Neural progenitor cell (in vitro differentiated cells): ENCODE measurements around the gene KLHL28. TPM values are rescaled to one million over a fixed set of nuclear protein-coding genes. Genes with fewer than 3 reads are reported as not detected.

Experiments
- DNase-seq: peaks from one replicate; pipeline ENCODE4 v3.0.0-alpha.2; 2016; ENCODE audit warnings: low spot score
- H2AFZ ChIP-seq: fragments of 200-600 bp; sonication (generic); replicated peaks from 2 replicates; pipeline ENCODE4 v1.6.1; 2016; ENCODE audit warnings: antibody characterized with exemption
- H3F3A ChIP-seq: fragments of 200-600 bp; sonication (generic); 2 replicates; pipeline ENCODE4 v1.6.1; 2016; ENCODE audit warnings: antibody characterized with exemption, low read depth
- H3K27ac ChIP-seq: fragments of 200-600 bp; sonication (generic); 2 replicates; pipeline ENCODE4 v1.5.1; 2016; ENCODE audit warnings: mild to moderate bottlenecking
- H3K27me3 ChIP-seq: fragments of 200-600 bp; sonication (generic); 2 replicates; pipeline ENCODE4 v1.6.1; 2016; ENCODE audit warnings: mild to moderate bottlenecking, moderate library complexity
- H3K36me3 ChIP-seq: fragments of 200-600 bp; sonication (generic); 2 replicates; pipeline ENCODE4 v1.5.1; 2016
- H3K4me1 ChIP-seq: fragments of 200-600 bp; sonication (generic); 2 replicates; pipeline ENCODE4 v1.6.1; 2016; ENCODE audit warnings: mixed run types
- H3K4me2 ChIP-seq: fragments of 200-600 bp; sonication (generic); 2 replicates; pipeline ENCODE4 v1.6.1; 2016
- H3K4me3 ChIP-seq: fragments of 200-600 bp; sonication (generic); 2 replicates; pipeline ENCODE4 v1.5.1; 2016
- H3K79me2 ChIP-seq: fragments of 200-600 bp; sonication (generic); 2 replicates; pipeline ENCODE4 v1.6.1; 2016; ENCODE audit warnings: low read depth
- H3K9ac ChIP-seq: fragments of 200-600 bp; sonication (generic); 2 replicates; pipeline ENCODE4 v1.6.1; 2016
- H3K9me3 ChIP-seq: fragments of 200-600 bp; sonication (generic); 2 replicates; pipeline ENCODE4 v1.5.1; 2016; ENCODE audit warnings: low read depth
- H4K20me1 ChIP-seq: fragments of 200-600 bp; sonication (generic); 2 replicates; pipeline ENCODE4 v1.6.1; 2016; ENCODE audit warnings: low read depth
- H3K27ac Mint-ChIP-seq: 3 replicates; pipeline ENCODE4 v1.8.0; 2021; ENCODE audit warnings: mixed read lengths
- H3K27me3 Mint-ChIP-seq: 2 replicates; pipeline ENCODE4 v1.8.0; 2022; ENCODE audit warnings: low read depth, mild to moderate bottlenecking, inconsistent platforms, moderate library complexity, mixed read lengths; ENCODE audit not compliant: insufficient read depth
- H3K36me3 Mint-ChIP-seq: 3 replicates; pipeline ENCODE4 v1.8.0; 2021; ENCODE audit warnings: mixed read lengths
- H3K4me1 Mint-ChIP-seq: 3 replicates; pipeline ENCODE4 v1.8.0; 2021; ENCODE audit warnings: mixed read lengths
- H3K4me3 Mint-ChIP-seq: 3 replicates; pipeline ENCODE4 v1.8.0; 2021; ENCODE audit warnings: mild to moderate bottlenecking, moderate library complexity, mixed read lengths
- H3K9me3 Mint-ChIP-seq: 3 replicates; pipeline ENCODE4 v1.8.0; 2020; ENCODE audit warnings: mixed read lengths
- CTCF ChIP-seq: fragments of 200-600 bp; sonication (generic); IDR thresholded peaks from 2 replicates; pipeline ENCODE4 v1.5.1; 2017; ENCODE audit warnings: antibody characterized with exemption, mild to moderate bottlenecking
- EZH2 ChIP-seq: fragments of 200-600 bp; sonication (generic); IDR thresholded peaks from 2 replicates; pipeline ENCODE4 v1.6.1; 2017; ENCODE audit warnings: antibody characterized with exemption, mild to moderate bottlenecking, moderate library complexity
- EZH2phosphoT487 ChIP-seq: fragments of 200-600 bp; sonication (generic); IDR thresholded peaks from 2 replicates; pipeline ENCODE4 v1.6.1; 2017; ENCODE audit warnings: antibody characterized with exemption
- total RNA-seq: library from RNA; depleted of rRNA; stranded (reverse); fragments of >200 nt; gene quantifications from 2 replicates; pipeline ENCODE4 v1.2.3, GENCODE V29; 2015; ENCODE audit warnings: low replicate concordance

Gene KLHL28
- total RNA-seq, 1 donor from 2014 or later: 21.8 TPM

DNA sequence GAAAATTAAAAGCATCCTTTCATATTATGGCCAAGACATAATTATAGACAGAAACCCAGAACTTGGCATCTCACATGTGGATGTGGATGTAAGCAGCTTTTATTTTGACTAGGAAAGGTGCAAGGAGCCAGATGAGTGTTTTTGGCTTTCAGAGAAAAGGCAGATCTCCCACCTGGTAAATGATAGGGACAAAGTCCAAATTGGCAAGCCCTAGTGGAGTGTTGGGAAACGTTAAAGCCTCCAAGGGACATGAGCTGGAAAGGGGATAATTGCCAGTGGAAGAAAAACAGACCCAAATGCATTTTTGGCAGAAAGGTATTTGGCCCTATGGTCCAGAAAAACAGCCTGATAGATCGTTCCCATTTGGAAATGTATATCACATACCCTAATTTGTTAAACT lies 60.1 kb downstream of the KLHL28 start:
- H3K36me3 ChIP-seq: no peaks in the 10 kb centered on the region
- H3K9me3 ChIP-seq: no peaks in the 10 kb centered on the region
- H3K9me3 Mint-ChIP-seq: peaks cover 2% of the 10 kb centered on the region
- H3F3A ChIP-seq: peaks cover 18% of the 10 kb centered on the region
- H4K20me1 ChIP-seq: no peaks in the 10 kb centered on the region
- no peak overlapping the region for H3K27ac ChIP-seq
- H3K4me2 ChIP-seq: no peak overlapping the region
- H3K27me3 ChIP-seq: no peaks in the 10 kb centered on the region
- H3K4me1 ChIP-seq: peaks cover 11% of the 10 kb centered on the region
- peaks cover 3% of the 10 kb centered on the region for H3K27me3 Mint-ChIP-seq
- peaks cover 3% of the 10 kb centered on the region for H3K4me1 Mint-ChIP-seq
- no peak overlapping the region for H3K27ac Mint-ChIP-seq
- H3K4me3 ChIP-seq: no peak overlapping the region
- no peak overlapping the region for H3K9ac ChIP-seq
- DNase-seq: no peak
- H3K79me2 ChIP-seq: peaks cover 9% of the 10 kb centered on the region
- H2AFZ ChIP-seq: no peak overlapping the region
- TF ChIP-seq EZH2phosphoT487: no peak
- H3K4me3 Mint-ChIP-seq: no peak overlapping the region
- H3K36me3 Mint-ChIP-seq: no peaks in the 10 kb centered on the region

GRCh38 chr14:44898551-44898950 lies 63.2 kb downstream of the KLHL28 start:
- Histone ChIP-seq H3K36me3 (no peaks in the 10 kb centered on the region), H3K4me2 (peak overlapping the region; percentile 75), H4K20me1 (no peaks in the 10 kb centered on the region), H2AFZ (no peak overlapping the region), H3K27ac (no peak overlapping the region), H3K27me3 (no peaks in the 10 kb centered on the region), H3K9me3 (no peaks in the 10 kb centered on the region), H3K79me2 (peaks cover 9% of the 10 kb centered on the region), H3K4me1 (peaks cover 11% of the 10 kb centered on the region), H3F3A (peaks cover 22% of the 10 kb centered on the region), H3K9ac (no peak overlapping the region), H3K4me3 (peak overlapping the region; percentile 84)
- Mint-ChIP-seq H3K4me3 (peak overlapping the region; percentile 84), H3K27me3 (peaks cover 4% of the 10 kb centered on the region), H3K27ac (no peak overlapping the region), H3K36me3 (no peaks in the 10 kb centered on the region), H3K4me1 (peaks cover 3% of the 10 kb centered on the region), H3K9me3 (peaks cover 5% of the 10 kb centered on the region)
- DNase-seq: no peak
- no peak for TF ChIP-seq EZH2phosphoT487
- no peak for TF ChIP-seq EZH2
- TF ChIP-seq CTCF: no peak

GRCh38 chr14:44897845-44898151 lies 63.9 kb downstream of the KLHL28 start:
- peaks cover 22% of the 10 kb centered on the region for H3F3A ChIP-seq
- peak overlapping the region; percentile 43 for H3K9ac ChIP-seq
- DNase-seq: no peak
- TF ChIP-seq EZH2phosphoT487: no peak
- TF ChIP-seq CTCF: no peak
- no peak for TF ChIP-seq EZH2
- Mint-ChIP-seq H3K27me3 (peaks cover 4% of the 10 kb centered on the region), H3K4me1 (peaks cover 3% of the 10 kb centered on the region), H3K9me3 (peaks cover 5% of the 10 kb centered on the region), H3K4me3 (peak overlapping the region; percentile 84), H3K36me3 (no peaks in the 10 kb centered on the region), H3K27ac (no peak overlapping the region)
- no peaks in the 10 kb centered on the region for H3K9me3 ChIP-seq
- H3K36me3 ChIP-seq: no peaks in the 10 kb centered on the region
- peak overlapping the region; percentile 84 for H3K4me3 ChIP-seq
- H3K79me2 ChIP-seq: peaks cover 9% of the 10 kb centered on the region
- H4K20me1 ChIP-seq: no peaks in the 10 kb centered on the region
- H2AFZ ChIP-seq: peak overlapping the region; percentile 81
- H3K4me2 ChIP-seq: peak overlapping the region; percentile 75
- H3K4me1 ChIP-seq: peaks cover 11% of the 10 kb centered on the region
- no peaks in the 10 kb centered on the region for H3K27me3 ChIP-seq
- peak overlapping the region; percentile 86 for H3K27ac ChIP-seq

DNA sequence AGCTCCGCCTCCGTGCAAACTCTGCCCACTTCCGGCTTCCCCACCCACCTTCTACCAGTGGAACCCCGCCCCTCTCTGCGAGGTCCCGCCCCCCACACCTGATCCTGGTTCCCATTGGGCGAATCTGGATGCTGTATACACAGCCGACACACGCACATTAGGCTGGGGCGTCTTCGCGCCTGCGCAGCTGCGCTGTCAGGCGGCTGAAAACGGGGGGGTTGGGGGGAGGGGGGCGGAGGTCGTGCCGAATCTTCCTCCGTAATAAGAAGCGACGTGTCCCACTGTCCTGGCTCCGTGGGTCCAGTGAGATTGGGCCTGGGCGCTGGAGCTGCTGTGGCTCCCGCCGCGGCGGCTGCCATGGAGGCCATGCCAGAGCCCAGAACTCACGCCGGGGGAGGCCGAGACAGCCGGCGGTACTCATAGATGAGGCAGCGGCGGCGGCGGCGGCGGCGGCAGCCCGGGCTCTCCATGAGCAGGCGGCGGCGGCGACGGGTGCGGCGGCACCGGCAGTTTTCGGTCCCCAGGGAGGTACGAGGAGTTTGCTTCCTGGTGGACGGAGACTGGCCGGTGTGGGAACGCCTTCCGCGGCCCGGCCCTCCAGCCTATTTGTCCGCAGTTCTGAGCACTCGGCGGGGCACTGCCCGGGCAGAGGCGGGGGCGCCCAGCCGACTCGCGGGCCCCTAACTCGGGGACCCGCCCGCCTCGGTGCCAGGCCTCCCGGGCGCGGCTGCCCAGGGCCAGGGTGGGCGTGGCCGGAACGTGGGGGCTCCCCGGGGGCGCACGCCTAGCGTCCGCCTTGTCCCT lies 64.5 kb downstream of the KLHL28 start:
- peaks cover 3% of the 10 kb centered on the region for H3K4me1 Mint-ChIP-seq

More for the DNA sequence above, 64.5 kb downstream of the KLHL28 start:
- Histone ChIP-seq H3K4me2 (peak overlapping the region; percentile 75), H3F3A (peaks cover 22% of the 10 kb centered on the region), H2AFZ (peak overlapping the region; percentile 81), H3K79me2 (peaks cover 9% of the 10 kb centered on the region), H4K20me1 (no peaks in the 10 kb centered on the region), H3K36me3 (no peaks in the 10 kb centered on the region), H3K4me3 (peak overlapping the region; percentile 84), H3K4me1 (peaks cover 11% of the 10 kb centered on the region), H3K9ac (peak overlapping the region; percentile 43), H3K27ac (peak overlapping the region; percentile 86), H3K27me3 (no peaks in the 10 kb centered on the region), H3K9me3 (no peaks in the 10 kb centered on the region)
- Mint-ChIP-seq H3K9me3 (peaks cover 5% of the 10 kb centered on the region), H3K27ac (peak overlapping the region; percentile 90), H3K36me3 (no peaks in the 10 kb centered on the region), H3K27me3 (peaks cover 4% of the 10 kb centered on the region), H3K4me3 (peak overlapping the region; percentile 94)
- TF ChIP-seq EZH2 (no peak), EZH2phosphoT487 (peak; percentile 8)
- DNase-seq: peak; percentile 96
